ENCODE data around the gene ZBTB34. TPM values are rescaled to one million over a fixed set of nuclear protein-coding genes. Genes with fewer than 3 reads are reported as not detected.

ZBTB34 gene
- total RNA-seq, 6 donors from 2014 or later = 9.5 to 21.3 (median 13.5) TPM

DNA sequence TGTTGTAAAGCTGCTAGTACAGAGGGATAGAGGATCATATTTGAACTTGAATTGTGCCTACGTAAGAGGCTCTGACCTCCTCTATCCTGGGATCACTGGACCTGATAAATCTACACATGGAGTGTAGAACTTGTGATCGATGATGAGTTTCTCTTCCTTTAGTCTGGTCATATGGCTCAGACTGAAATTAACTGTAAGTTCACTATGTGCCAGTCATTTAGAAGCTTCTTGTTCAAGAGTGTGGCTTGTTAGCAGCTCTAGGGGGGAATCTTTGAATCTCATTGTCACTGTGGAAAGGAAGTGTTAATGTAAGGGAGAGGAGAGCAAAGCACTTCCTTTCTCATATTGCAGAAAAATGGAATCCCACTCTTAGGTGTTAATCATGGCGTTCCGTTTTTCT is 12.1 kb downstream of the ZBTB34 start:
- TF ChIP-seq EP300 (IDR thresholded peaks at IDR 0.05) (no peak), POLR2AphosphoS5 (IDR thresholded peaks at IDR 0.05) (no peak), POLR2A (IDR thresholded peaks at IDR 0.05) (no peak)
- TF ChIP-seq, protein P1, sequence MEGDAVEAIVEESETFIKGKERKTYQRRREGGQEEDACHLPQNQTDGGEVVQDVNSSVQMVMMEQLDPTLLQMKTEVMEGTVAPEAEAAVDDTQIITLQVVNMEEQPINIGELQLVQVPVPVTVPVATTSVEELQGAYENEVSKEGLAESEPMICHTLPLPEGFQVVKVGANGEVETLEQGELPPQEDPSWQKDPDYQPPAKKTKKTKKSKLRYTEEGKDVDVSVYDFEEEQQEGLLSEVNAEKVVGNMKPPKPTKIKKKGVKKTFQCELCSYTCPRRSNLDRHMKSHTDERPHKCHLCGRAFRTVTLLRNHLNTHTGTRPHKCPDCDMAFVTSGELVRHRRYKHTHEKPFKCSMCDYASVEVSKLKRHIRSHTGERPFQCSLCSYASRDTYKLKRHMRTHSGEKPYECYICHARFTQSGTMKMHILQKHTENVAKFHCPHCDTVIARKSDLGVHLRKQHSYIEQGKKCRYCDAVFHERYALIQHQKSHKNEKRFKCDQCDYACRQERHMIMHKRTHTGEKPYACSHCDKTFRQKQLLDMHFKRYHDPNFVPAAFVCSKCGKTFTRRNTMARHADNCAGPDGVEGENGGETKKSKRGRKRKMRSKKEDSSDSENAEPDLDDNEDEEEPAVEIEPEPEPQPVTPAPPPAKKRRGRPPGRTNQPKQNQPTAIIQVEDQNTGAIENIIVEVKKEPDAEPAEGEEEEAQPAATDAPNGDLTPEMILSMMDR (IDR thresholded peaks at IDR 0.05) = no peak

DNA sequence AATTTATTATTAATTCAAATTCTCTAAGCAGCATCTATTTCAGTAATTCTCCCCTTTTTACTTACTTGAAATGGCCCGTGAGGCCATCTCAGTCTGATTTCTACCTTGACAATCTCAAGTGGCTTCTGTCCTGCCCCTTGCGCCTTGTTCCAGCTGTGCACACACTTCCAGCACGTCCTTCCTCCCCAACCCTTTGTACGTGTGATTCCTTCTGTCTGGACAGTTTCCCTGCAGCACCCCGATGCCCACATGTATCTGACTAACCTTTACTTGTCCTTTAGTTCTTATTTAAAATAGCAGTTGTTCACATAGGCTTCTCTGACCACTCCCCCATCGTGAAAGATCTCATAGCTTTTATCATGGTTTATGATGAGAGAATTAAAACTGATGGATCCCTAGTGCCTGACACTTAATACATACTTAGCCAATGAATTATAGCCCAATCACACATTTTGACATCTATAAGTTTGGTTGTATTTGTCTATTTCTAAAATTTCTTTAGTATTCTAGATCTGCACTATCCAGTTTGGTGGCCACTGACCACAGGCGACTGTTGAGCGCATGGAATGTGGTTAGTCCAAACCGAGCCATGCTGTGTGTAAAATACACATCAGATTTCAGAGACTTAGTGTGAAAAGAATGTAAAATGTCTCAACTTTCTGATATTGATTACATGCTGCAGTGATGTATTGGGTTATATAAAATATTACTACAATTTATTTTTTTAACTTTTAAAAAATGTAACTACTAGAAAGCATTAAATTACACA is 14.3 kb downstream of the ZBTB34 start:
- 63 to 67% methylated on average over 9 of the region's 9 CpGs for WGBS, 2 donors
- ATAC-seq (ENCODE audit: low FRiP score in 2 of 2) = no peak
- no peak for TF ChIP-seq EP300 (IDR thresholded peaks at IDR 0.05)
- TF ChIP-seq, protein P1 (IDR thresholded peaks at IDR 0.05) = no peak
- no peak for TF ChIP-seq POLR2A (IDR thresholded peaks at IDR 0.05)
- TF ChIP-seq POLR2AphosphoS5 (IDR thresholded peaks at IDR 0.05) = no peak
- H3K27me3 ChIP-seq = no peaks in the 10 kb centered on the region
- no peak for DNase-seq
- H3K36me3 ChIP-seq = peaks cover 0 to 7% (median 4%) of the 10 kb centered on the region in 4 donors
- H3K4me3 ChIP-seq = no peak overlapping the region
- H3K4me1 ChIP-seq = peaks cover 0 to 11% (median 1%) of the 10 kb centered on the region in 4 donors
- H3K27ac ChIP-seq = no peak overlapping the region
- no peaks in the 10 kb centered on the region for H3K9me3 ChIP-seq

More for the DNA sequence above, 12.1 kb downstream of the ZBTB34 start:
- WGBS, 2 donors = 75 to 80% methylated on average over 4 of the region's 4 CpGs
- DNase-seq (no peak), ATAC-seq (ENCODE audit: low FRiP score in 2 of 2) (no peak)
- H3K27me3 ChIP-seq = no peaks in the 10 kb centered on the region
- no peak overlapping the region for H3K4me3 ChIP-seq
- no peaks in the 10 kb centered on the region for H3K9me3 ChIP-seq
- H3K4me1 ChIP-seq = peaks cover 0 to 22% (median 1%) of the 10 kb centered on the region in 4 donors
- H3K27ac ChIP-seq = no peak overlapping the region
- peaks cover 0 to 13% (median 6%) of the 10 kb centered on the region in 4 donors for H3K36me3 ChIP-seq

DNA sequence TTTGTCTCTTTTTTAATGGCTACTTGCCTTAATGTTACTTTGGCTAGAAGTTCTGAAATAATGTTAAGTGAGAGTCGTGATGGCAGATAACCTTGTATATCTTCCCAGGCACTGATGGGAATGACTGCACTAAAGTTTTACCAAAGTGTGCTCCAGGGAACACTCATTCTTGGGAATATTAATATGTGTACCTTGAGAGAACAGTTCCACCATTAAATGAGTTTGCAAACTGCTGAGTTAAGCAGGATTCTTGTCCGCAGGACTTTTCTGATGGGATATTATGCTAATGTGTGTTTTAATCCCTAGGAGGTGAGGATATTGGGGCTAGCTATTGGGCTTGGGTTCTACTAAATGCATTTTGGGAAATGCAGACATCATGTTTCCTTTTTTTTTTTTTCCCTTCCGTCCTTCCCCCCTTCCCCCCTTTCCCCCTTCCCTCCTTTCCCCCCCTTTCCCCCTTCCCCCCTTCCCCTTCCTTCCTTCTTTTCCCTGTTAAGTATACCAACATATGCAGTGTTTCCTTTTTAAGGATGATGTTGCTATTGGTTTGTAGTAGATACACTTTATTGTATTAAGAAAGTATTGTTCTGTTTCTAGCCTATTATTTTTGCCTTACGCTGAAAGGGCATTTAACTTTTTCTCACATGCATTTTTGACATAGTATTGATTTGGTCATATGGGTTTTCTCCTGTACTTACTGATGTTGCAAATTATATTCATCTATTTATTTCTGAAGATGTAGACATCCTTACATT is 15.5 kb downstream of the ZBTB34 start:
- no peak for ATAC-seq (ENCODE audit: low FRiP score in 2 of 2)
- Histone ChIP-seq H3K27me3 (no peaks in the 10 kb centered on the region), H3K9me3 (no peaks in the 10 kb centered on the region), H3K4me1 (peaks cover 0 to 11% (median 1%) of the 10 kb centered on the region in 4 donors), H3K36me3 (peaks cover 5 to 19% (median 16%) of the 10 kb centered on the region in 4 donors), H3K27ac (no peak overlapping the region), H3K4me3 (no peak overlapping the region)
- TF ChIP-seq EP300 (IDR thresholded peaks at IDR 0.05) (no peak), POLR2AphosphoS5 (IDR thresholded peaks at IDR 0.05) (no peak), POLR2A (IDR thresholded peaks at IDR 0.05) (no peak)
- TF ChIP-seq, protein P1 (IDR thresholded peaks at IDR 0.05) = no peak
- 62 to 77% methylated on average over 4 of the region's 4 CpGs for WGBS, 2 donors
- DNase-seq = no peak

DNA sequence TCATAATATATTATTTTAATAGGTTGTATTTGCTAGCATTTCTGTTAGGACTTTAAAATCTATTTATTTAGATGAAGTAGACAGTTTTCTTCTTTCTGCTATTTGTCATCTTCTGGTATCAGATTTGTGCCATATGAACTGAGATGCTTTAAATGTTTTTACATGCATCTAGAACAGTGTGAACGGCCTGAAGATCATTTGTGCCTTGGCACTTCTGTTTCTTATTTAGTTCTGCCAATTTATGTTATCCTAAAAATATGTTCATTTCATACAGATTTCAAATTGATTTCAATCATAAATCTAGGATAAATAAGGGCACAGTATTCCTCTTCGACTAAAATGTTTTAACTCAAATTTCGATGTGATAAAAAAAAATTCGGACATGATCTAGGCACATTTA is 16.1 kb downstream of the ZBTB34 start:
- Histone ChIP-seq H3K4me3 (no peak overlapping the region), H3K4me1 (peaks cover 0 to 11% (median 1%) of the 10 kb centered on the region in 4 donors), H3K27ac (no peak overlapping the region), H3K27me3 (no peaks in the 10 kb centered on the region), H3K36me3 (peaks cover 5 to 25% (median 19%) of the 10 kb centered on the region in 4 donors), H3K9me3 (no peaks in the 10 kb centered on the region)
- ATAC-seq (ENCODE audit: low FRiP score in 2 of 2) (no peak), DNase-seq (no peak)
- TF ChIP-seq, protein P1 (IDR thresholded peaks at IDR 0.05) = no peak
- no peak for TF ChIP-seq POLR2A (IDR thresholded peaks at IDR 0.05)
- TF ChIP-seq EP300 (IDR thresholded peaks at IDR 0.05) = no peak
- no peak for TF ChIP-seq POLR2AphosphoS5 (IDR thresholded peaks at IDR 0.05)
- 83 to 87% methylated on average over 4 of the region's 4 CpGs for WGBS, 2 donors
